Measurements from ENCODE around the gene PRMT1.

PRMT1 gene

DNA sequence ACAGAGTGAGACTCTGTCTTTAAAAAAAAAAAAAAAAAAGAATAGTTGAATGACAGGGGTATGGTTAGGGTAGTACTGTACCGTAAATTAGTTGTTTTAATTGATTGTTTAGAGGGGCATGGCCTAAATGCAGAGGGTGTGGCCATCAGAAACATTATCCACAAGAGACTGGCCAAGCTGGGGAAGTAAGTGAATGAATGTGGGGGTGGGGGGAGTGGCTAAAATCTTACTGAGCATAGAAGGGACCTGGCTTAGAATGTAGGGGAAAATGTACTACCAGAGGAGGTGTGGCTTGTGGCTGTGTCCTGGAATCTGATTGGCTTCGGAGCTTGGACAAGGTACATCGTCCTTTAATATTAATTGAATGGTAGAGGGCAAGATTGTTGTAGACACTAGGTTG is 7.6 kb upstream of the PRMT1 start:
- DNase-seq (ENCODE audit: low read depth): no peak

- peak; percentile 45 for DNase-seq (ENCODE audit: low read depth)
These were observed 4.7 kb upstream of the PRMT1 start for GRCh38 chr19:49672131-49672919.

GRCh38 chr19:49676136-49676783 is 811 bp upstream of the PRMT1 start:
- peak; percentile 93 for DNase-seq (ENCODE audit: low read depth)

DNA sequence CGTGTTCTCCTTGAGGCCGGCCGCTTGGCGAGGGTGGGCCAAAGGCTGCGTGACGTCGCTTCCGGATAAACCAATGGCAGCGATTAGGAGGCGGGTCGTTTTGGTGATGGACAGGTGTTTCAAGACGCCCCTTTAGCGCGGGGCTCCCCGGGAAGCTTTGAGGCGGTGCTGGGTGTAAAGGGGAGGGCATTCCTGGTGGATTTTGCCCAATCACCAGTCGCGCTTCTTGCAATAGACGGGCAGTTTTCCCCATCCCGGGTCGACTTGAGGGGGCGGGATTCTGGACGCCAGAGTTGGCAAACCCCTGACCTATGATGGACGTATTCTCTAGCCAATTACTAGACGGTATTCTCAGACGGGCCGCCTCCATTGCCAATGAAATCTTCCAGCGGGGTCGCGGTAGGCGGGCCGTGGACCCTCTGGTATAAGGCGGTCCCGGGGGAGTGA is 264 bp upstream of the PRMT1 start:
- peak; percentile 100 for DNase-seq (ENCODE audit: low read depth)

GRCh38 chr19:49677901-49678674 is 1.0 kb downstream of the PRMT1 start:
- peak; percentile 32 for DNase-seq (ENCODE audit: low read depth)

DNA sequence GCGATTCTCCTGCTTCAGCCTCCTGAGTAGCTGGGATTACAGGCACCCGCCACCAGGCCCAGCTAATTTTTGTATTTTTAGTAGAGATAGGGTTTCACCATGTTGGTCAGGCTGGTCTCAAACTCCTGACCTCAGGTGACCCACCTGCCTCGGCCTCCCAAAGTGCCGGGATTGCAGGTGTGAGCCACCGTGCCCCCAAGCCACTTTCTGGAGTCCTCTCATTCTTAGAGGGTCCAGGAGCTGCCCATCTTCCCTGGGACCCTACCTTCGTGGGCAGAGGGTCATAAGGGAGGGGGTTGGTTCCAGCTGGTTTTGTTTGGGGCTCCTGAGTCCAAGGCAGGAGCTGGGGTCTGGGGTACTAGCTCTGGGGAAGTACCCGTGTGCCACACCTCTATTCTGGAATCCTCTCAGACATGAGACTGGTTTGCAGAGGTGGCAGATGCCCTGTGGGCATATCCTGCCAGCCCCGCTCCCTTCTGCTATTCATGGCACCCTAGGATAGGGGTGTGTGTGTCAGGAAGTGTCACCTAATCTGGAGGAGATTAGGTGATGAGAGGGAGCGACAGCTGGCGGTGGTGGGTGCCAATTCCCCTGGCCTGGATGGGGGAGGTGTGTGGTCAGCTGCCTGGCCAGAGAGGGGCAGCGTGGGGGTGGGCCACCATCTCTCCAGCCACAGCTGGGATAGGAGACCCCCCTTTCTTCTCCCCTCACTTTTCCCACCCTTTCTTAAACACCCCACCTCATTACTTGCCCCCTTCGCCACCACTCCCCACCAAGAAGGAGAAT is 2.1 kb downstream of the PRMT1 start:
- no peak for DNase-seq (ENCODE audit: low read depth)

GRCh38 chr19:49679771-49680413 is 2.8 kb downstream of the PRMT1 start:
- no peak for DNase-seq (ENCODE audit: low read depth)

DNA sequence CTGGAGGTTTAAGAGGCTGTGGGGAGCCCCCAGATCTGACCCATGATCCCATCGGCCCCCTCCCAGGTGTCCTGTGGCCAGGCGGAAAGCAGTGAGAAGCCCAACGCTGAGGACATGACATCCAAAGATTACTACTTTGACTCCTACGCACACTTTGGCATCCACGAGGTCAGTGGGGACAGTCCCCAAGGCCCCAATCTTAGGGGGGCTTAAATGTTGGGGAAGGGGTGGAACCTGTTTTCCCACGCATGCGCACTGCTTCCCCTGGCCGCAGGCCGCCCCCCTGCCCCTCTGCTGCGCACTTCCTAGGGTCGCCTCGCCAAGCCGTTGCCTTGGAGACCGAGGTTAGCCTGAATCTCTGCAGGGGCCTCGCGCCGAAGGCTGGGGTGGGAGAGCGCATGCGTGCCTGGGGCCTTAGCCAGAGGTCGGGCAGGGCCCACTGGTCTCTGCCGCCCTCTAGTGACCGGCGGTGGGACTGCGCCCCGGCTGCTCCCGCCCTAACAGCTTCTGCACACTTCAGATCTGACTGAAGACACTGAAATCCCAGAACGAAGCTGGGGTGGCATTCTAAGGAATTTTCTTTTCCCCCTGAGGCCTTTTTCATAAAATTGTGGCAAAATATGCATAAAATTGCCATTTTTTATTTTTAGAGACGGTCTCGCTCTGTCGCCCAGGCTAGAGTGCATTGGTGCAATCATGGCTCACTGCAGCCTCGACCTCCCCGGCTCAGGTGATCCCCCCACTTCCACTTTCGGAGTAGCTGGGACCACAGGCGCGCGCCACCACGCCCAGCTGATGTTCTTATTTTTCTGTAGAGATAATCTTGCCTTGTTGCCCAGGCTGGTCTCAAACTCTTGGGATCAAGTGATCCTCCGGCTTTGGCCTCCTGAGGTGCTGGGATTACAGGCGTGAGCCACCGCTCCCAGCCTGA is 3.6 kb downstream of the PRMT1 start:
- DNase-seq (ENCODE audit: low read depth): peak; percentile 74

- no peak for DNase-seq (ENCODE audit: low read depth)
These were observed 4.8 kb downstream of the PRMT1 start for GRCh38 chr19:49681830-49682229.

DNA sequence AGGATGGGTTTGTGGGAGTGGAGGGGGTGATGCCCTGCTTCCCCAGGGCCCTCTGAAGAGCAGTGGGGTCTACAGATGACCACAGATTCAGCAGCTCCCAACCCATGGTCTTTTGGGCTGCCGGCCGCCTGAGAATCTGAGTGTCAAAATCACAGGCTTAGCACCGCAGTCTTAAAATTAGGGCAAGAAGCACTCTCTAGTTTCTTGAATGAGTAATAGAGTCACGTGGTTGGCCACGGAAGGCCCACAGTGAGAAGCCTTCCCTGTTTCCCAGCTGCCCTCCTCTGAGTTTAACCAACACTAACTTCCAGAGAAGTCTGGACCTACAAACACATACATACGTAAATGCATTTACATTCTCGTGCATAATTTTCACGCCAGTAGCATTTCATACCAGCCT is 5.2 kb downstream of the PRMT1 start:
- peak; percentile 38 for DNase-seq (ENCODE audit: low read depth)

GRCh38 chr19:49683814-49684250 is 6.8 kb downstream of the PRMT1 start:
- DNase-seq (ENCODE audit: low read depth): no peak

- DNase-seq (ENCODE audit: low read depth): no peak
These were observed 7.3 kb downstream of the PRMT1 start for GRCh38 chr19:49684251-49684982.

DNA sequence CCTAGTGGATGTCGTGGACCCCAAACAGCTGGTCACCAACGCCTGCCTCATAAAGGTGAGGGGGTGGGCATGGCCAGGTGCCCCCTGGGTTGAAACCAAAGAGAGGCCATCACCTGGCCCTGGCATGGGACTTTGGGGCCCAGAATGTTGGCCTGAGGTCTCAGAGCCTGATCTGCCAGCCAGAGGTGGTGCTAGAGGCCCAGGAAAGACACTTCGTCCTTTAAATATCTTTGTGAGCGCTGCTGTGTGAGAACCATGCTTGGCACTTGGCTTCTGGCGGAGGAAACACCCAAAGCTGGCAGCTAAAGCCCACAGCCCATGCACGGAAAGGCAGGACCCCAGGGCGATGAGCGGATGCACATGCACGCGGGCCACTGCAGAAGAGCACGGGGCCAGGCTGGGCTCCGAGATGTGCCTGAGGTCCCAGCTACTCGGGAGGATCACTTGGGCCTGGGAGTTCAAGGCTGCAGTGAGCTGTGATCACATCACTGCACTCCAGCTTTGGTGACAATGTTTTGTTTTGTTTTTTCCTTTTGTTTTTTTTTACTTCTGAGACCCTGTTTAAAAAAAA is 8.0 kb downstream of the PRMT1 start:
- DNase-seq (ENCODE audit: low read depth): no peak

GRCh38 chr19:49685845-49686332 is 8.8 kb downstream of the PRMT1 start:
- no peak for DNase-seq (ENCODE audit: low read depth)

DNA sequence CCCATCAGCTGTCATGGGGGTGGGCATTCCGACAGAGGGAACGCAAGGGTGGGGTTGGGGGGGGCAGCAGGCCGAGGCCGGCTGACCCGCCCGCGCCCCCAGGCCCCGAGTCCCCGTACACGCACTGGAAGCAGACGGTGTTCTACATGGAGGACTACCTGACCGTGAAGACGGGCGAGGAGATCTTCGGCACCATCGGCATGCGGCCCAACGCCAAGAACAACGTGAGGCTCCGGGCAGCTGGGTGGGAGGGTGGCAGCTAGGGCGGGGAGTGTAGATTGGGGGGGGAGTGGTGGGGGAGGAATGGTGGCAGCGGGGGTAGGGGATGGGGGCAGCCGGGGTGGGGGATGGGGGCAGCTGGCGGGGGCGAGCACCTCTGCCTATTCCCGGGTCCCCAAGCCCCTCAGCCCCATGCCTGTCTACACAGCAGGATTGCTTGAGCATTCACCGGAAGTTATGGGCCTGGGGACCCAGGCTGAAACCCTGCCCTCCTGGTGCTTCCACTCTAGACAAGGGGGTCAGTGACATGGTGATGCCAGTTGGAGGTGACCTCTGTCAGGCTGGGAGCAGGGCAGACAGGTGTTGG is 9.5 kb downstream of the PRMT1 start:
- DNase-seq (ENCODE audit: low read depth): no peak

DNA sequence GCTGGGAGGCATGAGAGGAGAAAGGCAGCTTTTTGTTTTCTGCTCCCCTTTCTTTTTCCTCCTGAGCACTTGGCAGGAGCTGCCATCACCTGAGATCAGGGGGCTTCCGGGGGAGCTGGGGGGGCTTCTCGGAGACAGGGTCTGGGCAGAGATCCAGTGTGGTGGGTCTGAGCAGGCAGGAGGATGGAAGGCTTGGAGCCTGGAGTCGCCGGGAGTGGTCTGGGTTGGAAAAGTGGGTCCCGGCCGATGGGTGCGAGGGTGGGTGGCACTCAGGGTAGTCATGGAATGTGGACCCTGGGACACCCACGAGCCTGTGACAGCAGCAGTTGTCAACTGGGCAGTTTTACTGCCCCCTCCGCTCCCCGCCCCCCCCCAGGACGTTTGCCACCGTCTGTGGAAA is 10.1 kb downstream of the PRMT1 start:
- DNase-seq (ENCODE audit: low read depth): no peak

DNA sequence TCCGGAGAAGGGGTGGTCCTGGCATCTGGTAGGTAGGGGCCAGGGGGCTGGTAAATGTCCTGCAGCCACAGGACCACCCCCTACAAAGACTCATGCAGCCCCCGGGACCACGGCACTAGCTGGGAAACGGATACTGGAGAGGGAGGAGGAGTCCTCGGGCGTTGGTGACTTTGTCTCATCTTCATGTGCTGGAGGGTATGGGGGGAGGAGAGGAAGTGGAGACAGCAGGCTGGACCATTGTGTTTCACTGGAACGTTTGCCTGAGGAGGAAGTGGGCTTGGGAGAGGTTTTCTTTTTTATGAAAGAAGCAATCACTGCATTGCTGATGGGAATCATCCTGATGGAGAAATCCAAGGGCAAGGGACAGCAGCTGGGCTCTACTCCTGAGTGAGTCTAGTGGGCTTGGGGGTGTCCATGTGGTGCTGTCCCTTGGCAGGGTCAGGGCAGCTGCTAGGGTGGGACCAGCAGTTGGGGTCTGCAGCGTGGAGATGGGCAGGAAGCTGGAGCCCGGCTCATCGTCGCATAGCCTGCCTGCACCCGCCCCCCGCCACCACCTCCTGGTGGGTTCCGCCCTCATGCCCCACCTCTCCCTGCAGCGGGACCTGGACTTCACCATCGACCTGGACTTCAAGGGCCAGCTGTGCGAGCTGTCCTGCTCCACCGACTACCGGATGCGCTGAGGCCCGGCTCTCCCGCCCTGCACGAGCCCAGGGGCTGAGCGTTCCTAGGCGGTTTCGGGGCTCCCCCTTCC is 10.7 kb downstream of the PRMT1 start:
- DNase-seq (ENCODE audit: low read depth): no peak

DNA sequence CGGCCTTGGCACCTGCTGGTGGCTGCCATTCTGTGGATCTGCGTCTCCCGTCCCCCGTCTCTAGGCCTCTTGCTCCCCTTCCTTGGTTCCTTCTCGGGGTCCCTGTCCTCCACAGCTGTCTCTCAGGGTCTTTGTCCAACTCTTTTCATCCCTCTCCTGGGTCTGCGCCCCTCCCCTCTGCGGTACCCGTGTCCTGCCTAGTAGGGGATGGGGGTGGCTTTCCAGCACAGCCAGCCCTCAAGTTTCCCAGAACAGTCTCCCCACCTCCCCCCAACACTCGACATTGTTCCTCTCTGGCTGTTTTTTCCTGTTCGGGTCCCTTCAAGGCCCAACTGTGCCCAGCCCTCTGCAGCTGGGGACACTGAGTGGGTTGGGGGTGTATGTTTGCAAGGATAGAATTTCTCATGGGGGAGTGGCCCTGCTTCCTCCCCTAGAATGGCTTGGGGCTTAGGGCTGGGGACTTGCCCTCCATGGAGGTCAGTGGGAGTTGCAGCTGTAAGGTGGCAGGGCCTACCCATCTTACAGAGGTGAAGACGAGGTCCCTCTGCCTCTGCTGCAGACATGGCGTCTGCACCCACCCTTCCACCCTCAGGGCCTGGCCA is 11.6 kb downstream of the PRMT1 start:
- DNase-seq (ENCODE audit: low read depth): no peak

All from fibroblast of gingiva (primary cell).